GM12891 (cell line): ENCODE results near the gene MSI2.

Experiments used
- DNase-seq: peaks from one replicate; pipeline ENCODE4 v3.0.0; 2011; ENCODE audit warnings: low spot score; ENCODE audit not compliant: insufficient read length
- FAIRE-seq: peaks from 2 replicates; lab custom pipeline; 2011; peaks lifted over from hg19 to GRCh38; lab: Jason Lieb, UNC
- PAX5 ChIP-seq: IDR thresholded peaks from 2 replicates; pipeline ENCODE4 v1.6.1; 2011; ENCODE audit warnings: low read length, moderate library complexity, mild to moderate bottlenecking; ENCODE audit not compliant: insufficient read depth, severe bottlenecking
- POLR2A ChIP-seq: IDR thresholded peaks from 2 replicates; pipeline ENCODE4 v1.6.1; 2011; ENCODE audit warnings: low read depth, low read length, control low read depth
- POLR2AphosphoS5 ChIP-seq: IDR thresholded peaks from 2 replicates; pipeline ENCODE4 v1.6.1; 2011; ENCODE audit warnings: low read depth, low read length, control low read depth
- POU2F2 ChIP-seq: IDR thresholded peaks from 2 replicates; pipeline ENCODE4 v1.6.1; 2011; ENCODE audit warnings: low read depth, mild to moderate bottlenecking, control low read depth, low read length, moderate library complexity
- SPI1 ChIP-seq: IDR thresholded peaks from 2 replicates; pipeline ENCODE4 v1.6.1; 2011; ENCODE audit warnings: low read depth, low read length, control low read depth
- TAF1 ChIP-seq: IDR thresholded peaks from 2 replicates; pipeline ENCODE4 v1.6.1; 2011; ENCODE audit warnings: low read depth, low read length, control low read depth

MSI2 gene

DNA sequence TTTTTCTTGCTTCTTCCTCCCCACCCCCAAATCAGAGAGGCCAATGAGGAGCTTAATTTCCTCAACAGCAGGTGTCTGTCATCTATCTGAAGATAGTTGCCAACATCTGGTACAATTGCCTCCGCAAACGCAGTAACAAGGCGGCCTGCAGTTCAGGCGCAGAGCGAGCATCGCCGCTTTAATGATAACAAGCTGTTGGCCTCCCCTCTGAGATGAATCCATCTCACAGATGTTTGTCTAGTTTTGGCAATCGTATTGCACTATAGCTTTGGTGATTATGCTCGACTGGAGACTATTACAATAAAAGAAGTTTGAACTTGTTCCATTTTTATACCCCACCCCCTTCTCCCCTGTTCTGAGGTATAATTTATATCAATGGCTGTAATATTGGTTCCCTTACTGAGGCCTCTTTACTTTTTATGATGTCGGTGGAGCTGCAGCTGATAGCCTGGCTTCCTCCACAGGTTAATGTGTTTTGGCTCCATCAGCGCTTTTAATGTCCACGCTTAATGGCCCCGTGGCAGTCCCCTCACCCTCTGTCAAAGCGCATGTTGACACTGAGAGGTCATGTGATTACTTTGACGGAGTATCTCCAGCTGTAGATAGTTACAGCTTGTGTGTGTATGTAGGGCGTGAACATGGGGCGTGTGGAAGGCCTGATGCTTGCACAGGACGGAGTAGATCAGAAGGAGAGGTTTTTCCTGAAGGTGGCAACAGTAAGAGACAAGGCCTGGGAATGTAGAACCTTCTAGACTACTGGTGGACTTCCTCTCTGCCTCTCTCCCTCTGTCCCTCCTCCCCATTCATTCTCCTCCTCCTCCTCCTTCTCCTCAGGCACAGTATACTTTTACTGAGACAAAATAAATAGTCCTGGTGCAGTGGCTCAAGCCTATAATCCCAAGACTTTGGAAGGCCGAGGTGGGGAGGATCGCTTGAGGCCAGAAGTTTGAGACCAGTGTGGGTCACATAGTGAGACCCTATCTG, 164.7 kb downstream of the MSI2 start:
- DNase-seq (no peak), FAIRE-seq (no peak)
- TF ChIP-seq TAF1 (no peak), POLR2AphosphoS5 (no peak), PAX5 (no peak), POU2F2 (no peak), SPI1 (no peak), POLR2A (no peak)

DNA sequence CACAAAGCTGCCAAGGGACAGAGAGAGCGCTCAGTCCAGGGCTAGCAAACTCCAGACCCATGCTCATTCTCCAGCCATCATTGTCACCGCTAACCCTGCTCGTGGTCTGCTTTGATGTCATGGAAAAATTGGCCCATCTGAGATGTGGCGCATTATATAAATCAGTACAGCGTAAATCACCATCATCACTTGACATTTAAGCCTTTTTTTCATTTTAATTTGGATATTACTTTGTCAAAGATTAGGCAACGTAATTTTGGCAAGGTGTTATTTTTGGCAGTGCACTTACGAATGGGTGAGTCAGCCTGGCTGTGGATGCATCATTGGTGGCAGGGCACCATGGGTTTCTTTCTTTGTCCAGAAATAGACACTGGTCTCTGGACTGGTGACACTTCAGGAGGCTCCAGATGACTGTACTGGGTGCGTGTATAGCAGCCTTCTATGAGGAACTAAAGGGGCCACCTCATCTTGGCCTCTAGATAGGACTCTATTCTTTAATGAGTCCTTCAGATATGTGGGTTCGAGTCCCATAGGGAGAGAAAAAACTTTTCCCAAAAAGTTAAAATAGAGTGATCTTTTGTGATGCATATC, 166.3 kb downstream of the MSI2 start:
- TF ChIP-seq POU2F2, result peak; percentile 63; the same call in 1 of the 2 replicates
- TF ChIP-seq PAX5, result no peak
- DNase-seq (no peak), FAIRE-seq (peak; percentile 67)

DNA sequence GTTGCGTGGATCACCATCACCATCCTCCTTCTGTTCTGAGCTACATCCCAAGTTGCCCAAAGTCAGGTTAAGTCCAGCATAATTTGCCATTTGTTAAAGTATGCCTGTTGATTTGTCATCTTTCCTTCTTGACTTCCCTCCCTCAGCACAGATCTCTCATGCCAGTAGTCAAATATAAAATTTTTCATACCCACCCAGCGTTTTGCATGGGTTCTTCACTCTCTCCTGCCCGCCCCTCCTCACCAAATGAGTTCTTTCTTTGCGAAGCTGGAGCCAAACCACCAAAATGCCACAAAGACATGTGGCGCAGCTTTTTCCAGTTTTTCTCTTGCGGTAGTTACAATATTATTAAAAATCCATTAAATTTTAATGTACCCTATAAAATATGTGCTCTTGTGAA, 167.2 kb downstream of the MSI2 start:
- no peak for DNase-seq
- no peak for FAIRE-seq
- no peak for TF ChIP-seq POLR2AphosphoS5

DNA sequence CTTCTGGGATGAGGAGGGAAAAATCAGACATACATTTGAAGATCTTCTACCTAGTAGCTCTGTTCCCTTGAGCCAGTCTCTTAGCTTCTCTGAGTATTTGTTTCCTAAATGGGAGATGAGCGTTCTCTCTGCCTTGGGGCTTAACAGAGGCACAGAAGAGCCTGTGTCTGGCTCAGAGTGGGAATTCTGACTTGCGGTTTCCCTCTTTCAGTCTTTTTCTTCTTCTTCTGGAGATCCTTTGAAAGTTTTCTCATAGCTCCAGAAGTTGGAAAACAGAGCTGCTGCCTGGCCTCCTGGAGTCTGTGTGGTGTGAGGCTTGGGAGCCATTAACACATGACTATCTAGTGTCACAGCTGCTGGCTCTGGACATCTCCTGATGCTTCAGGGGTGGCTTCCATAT, 167.9 kb downstream of the MSI2 start:
- TF ChIP-seq PAX5, result no peak
- TF ChIP-seq POU2F2, result no peak
- no peak for TF ChIP-seq SPI1
- no peak for TF ChIP-seq POLR2A
- TF ChIP-seq POLR2AphosphoS5, result no peak
- no peak for TF ChIP-seq TAF1
- FAIRE-seq (no peak), DNase-seq (no peak)

DNA sequence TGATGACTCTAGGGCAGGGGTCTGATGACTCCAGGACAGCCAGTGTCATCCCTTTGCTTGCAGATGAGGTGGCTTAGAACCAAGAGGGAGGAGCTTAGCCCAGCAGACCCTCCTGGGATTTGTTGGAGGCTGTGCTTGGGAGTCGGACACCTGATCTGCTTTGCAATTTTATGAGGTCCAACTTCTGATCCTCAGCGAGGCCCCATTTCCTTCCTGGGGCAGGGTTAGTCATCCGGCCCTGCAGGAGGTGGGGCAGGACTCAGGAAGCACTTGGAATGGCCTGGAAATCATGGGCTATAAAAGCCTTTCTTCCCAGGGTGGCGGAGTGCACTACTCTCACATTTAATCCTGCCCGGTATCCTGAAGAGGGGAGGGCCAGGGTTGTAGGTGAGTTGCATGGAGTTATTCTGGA, 168.5 kb downstream of the MSI2 start:
- FAIRE-seq, result no peak

DNA sequence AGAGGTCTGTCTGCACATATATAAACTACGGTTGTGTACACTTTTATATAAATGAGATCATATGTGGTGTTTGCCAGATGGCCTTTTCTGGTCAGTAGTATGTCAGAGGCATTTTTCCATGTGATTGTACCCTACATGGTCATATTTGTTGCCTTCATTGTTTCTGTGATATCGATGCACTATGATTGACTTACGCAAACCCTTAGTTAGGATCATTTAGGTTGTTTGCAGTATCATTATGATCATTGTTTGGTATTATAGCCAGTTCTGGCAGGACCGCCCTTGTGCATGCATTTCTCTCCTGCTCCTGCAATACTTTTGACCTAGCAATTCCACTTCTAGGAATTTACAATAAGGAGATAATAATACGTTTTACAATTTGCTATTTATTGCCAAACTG, 169.1 kb downstream of the MSI2 start:
- TF ChIP-seq SPI1 (no peak), TAF1 (no peak), POU2F2 (no peak), POLR2A (no peak)
- FAIRE-seq (no peak), DNase-seq (no peak)

More for the DNA sequence above, 168.5 kb downstream of the MSI2 start:
- TF ChIP-seq SPI1 (no peak), POU2F2 (no peak), POLR2A (no peak), PAX5 (no peak), POLR2AphosphoS5 (no peak), TAF1 (no peak)
- DNase-seq, result no peak

DNA sequence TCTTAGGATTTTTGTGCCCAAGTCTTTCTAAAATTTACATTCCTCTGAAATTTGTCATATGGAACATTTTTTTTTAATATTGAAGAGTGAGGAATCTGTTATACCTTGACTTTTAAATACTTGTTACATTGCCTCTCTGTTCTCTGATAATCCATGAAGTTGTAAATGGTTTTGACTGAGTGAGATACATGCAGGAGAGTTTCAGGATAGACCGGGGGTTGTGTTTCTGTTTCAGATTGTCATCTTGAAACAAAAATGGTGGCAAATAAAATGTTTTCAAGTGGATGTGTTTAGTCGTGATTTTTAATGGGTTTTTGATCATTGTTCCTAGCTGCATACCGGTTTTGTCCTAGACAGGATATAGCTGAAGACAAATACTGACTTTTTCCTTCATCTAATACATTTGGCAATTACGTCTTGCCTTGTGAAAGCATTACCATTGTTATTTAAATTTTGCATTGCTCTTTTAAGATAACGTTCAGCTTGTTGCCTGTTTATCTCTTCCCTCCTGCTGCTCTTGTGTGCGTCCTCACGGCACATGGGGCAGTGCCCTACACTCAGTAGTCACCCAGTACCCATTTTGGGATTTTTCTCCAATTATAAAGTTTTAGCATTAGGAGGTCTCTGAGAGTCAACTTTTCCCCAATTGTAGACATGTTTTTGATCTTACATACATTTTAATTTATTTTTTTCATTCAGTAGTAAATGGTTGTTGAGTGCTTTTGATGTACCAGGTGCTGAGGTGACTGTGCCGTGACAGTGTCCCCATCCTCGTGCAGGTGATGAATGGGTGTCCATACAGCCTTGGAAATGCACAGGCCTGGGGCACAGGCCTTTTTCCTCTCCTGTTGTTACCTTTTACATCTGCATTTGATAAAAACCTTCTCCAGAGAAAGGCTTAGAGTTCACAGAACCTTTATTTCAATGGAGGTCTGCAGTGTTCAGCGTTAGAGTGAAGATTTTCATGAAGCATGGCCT, 169.9 kb downstream of the MSI2 start:
- no peak for TF ChIP-seq TAF1
- TF ChIP-seq POLR2A, result no peak
- TF ChIP-seq POU2F2, result no peak
- no peak for TF ChIP-seq SPI1
- no peak for TF ChIP-seq POLR2AphosphoS5
- TF ChIP-seq PAX5, result no peak
- DNase-seq (no peak), FAIRE-seq (no peak)

DNA sequence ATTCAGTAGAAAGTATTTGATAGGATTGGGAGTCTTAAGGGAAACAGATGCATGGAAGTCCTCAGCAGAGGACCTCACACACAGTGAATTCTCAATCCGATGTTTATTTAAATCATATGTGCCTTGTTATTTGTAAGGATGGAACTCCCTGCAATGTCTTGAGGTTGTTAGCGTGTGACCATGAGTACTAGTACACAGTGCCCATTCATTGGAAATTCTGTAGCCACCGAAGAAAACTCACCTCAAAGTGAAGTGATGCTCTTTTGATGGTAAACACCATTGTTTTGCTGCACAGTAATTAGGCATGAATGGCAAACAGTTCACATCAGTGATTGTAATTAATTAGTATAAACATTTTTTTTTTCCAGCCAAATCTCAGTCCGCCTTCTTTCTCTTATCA, 173.6 kb downstream of the MSI2 start:
- DNase-seq (no peak), FAIRE-seq (no peak)
- TF ChIP-seq TAF1 (no peak), PAX5 (no peak), POLR2A (no peak), POU2F2 (no peak), SPI1 (no peak)

DNA sequence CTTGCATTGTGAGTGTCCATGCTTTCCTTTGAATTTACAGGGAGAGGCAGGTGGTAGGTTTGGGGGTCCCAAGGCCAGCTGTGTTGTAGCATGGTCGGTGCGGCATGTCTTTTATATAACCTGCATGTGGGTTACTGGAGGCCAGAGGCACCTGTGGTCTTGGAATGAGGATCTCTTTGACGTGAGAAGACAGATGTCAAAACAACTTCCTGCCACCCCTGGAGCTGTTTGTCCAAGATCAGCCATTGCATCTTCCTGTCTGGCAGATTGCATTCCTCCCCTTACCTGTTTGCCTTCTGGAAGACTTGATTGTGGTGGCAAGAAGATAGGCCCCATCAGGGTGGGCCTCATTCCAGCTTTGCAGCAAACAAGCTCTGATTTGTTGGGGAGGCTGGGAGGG, 175.1 kb downstream of the MSI2 start:
- FAIRE-seq, result no peak
- no peak for TF ChIP-seq POLR2AphosphoS5
- no peak for TF ChIP-seq TAF1
- TF ChIP-seq SPI1, result no peak
- TF ChIP-seq PAX5, result no peak
- TF ChIP-seq POU2F2, result no peak
- TF ChIP-seq POLR2A, result no peak
- no peak for DNase-seq
